ENCODE measurements around the gene LPAR3.

DNA sequence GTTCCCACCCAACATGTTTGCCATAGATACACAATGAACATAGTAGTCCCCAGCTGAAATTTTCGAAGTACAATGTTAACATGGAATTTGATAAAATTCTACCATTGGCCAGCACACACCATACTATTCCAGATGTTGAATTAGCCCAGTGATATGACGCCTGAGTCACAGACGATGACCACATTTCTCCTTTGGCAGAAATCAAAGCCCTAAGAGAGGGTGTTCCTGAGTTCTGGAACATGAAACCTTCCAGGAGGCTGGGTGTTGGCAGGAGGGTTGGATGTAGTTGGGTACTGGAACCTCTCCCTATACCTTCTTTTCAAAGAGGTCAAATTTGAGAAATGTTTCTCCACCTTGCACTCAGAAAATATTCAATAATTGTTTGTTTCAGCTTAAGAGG lies 37.8 kb downstream of the LPAR3 start:
- TF ChIP-seq CTCF (IDR thresholded peaks at IDR 0.05; ENCODE audit: poor library complexity) = no peak
- no peak for TF ChIP-seq EZH2phosphoT487 (IDR thresholded peaks at IDR 0.05; ENCODE audit: low read depth, severe bottlenecking, unreplicated experiment)

Data from hepatocyte (in vitro differentiated cells).